Jurkat, Clone E6-1 (cell line): ENCODE results near the gene JAGN1.
"Not testable (repeated sequence)": the region's sequence is repeated elsewhere in the genome, so short reads cannot be mapped to it uniquely, and the experiment has no call there.

Experiments used
- DNase-seq: peaks from one replicate; pipeline ENCODE4 v3.0.0-alpha.2; 2011; ENCODE audit warnings: low read depth, low spot score
- H3K4me3 ChIP-seq: 2 replicates; pipeline ENCODE4 v1.5.1; 2011; ENCODE audit warnings: mild to moderate bottlenecking, low read length, control low read depth, moderate library complexity

JAGN1 gene

GRCh38 chr3:9937486-9938238 lies 47.3 kb downstream of the JAGN1 start:
- no peak overlapping the region for H3K4me3 ChIP-seq
- no peak for DNase-seq

GRCh38 chr3:9938966-9939365 lies 48.6 kb downstream of the JAGN1 start:
- H3K4me3 ChIP-seq: no peak overlapping the region
- no peak for DNase-seq

- not testable (repeated sequence) for H3K4me3 ChIP-seq, DNase-seq
Observed at GRCh38 chr3:9939906-9940305, 49.5 kb downstream of the JAGN1 start.

DNA sequence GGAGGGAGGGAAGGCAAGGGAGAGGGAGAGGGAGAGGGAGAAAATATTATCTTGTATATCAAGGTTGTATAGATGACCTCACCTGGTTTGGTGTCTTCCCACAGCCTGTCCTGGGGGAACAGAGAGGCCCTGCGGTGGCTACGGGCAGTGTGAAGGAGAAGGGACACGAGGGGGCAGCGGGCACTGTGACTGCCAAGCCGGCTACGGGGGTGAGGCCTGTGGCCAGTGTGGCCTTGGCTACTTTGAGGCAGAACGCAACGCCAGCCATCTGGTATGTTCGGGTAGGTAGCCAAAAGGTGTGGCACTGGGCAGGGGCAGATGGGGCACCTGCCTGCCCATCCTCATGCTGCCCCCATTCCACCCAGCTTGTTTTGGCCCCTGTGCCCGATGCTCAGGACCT lies 50.3 kb downstream of the JAGN1 start:
- DNase-seq: no peak
- no peak overlapping the region for H3K4me3 ChIP-seq

- DNase-seq: no peak
- H3K4me3 ChIP-seq: no peak overlapping the region
Observed at GRCh38 chr3:9942164-9942563, 51.8 kb downstream of the JAGN1 start.

DNA sequence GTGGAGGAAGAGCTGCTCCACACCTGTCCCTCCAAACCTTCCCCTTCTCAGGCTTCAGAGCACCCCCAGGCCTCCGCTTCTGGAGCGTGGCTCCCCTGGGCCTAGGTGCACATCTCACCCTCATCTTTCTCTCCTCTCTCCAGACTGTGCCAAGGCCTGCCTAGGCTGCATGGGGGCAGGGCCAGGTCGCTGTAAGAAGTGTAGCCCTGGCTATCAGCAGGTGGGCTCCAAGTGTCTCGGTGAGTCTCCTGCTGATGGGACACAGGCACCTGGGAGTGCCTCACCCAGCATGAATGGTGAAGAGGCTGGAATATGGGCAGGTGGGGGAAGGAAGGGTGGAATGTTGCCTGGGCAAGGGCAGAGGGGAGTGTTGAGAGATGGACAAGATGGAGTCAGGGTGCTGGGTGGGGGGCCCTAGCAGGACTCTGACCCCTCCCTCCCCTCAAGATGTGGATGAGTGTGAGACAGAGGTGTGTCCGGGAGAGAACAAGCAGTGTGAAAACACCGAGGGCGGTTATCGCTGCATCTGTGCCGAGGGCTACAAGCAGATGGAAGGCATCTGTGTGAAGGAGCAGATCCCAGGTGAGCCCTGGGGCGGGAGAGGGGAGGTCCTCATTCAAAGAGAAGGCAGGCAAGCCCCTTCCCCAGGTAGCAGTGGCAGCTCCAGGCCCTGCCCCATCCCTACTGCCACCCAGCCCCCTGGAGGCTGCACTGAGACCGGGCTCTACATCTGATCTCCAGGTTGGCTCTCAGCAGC lies 52.7 kb downstream of the JAGN1 start:
- DNase-seq: no peak
- no peak overlapping the region for H3K4me3 ChIP-seq
